ENCODE data around the gene STAB2.

STAB2 gene

DNA sequence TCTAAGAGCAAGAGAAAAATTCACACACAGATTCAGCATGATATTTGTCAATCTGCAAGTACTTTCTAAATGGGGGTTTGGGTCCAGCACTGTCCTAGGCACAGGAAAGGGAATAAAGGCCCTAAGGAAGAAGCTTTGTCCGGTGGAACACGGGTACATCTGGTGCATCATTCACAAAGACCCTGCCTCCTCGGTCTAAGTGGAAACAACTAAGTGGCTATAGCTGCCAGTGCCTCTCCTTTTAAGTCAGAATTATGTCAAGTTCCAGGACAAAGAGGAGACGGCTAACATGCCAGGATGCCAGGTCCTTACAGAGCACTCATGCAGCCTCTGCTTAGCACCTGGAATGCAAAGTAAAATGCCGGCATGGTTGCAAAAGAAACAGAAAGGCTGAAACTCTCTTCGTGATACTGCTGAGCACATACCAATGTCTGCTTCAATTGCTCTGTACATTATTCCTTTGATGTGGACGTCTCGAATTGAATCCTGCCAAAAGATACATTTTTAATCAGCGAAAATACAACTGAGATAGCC is 206.5 kb downstream of the STAB2 start:
- TF ChIP-seq CTCF (IDR thresholded peaks at IDR 0.05): no peak
- Mint-ChIP-seq H3K4me1 (peaks cover 12% of the 10 kb centered on the region), H3K27ac (no peak overlapping the region), H3K9me3 (no peaks in the 10 kb centered on the region), H3K4me3 (no peak overlapping the region), H3K27me3 (ENCODE audit: low read depth, poor library complexity) (no peaks in the 10 kb centered on the region), H3K36me3 (ENCODE audit: low read depth) (peaks cover 40% of the 10 kb centered on the region)
- DNase-seq: no peak

GRCh38 chr12:103794309-103795213 is 207.5 kb downstream of the STAB2 start:
- H3K36me3 Mint-ChIP-seq (ENCODE audit: low read depth): peaks cover 45% of the 10 kb centered on the region
- no peak overlapping the region for H3K4me3 Mint-ChIP-seq
- no peaks in the 10 kb centered on the region for H3K9me3 Mint-ChIP-seq
- H3K27ac Mint-ChIP-seq: no peak overlapping the region
- no peaks in the 10 kb centered on the region for H3K27me3 Mint-ChIP-seq (ENCODE audit: low read depth, poor library complexity)
- peaks cover 12% of the 10 kb centered on the region for H3K4me1 Mint-ChIP-seq
- no peak for TF ChIP-seq CTCF (IDR thresholded peaks at IDR 0.05)
- no peak for DNase-seq

DNA sequence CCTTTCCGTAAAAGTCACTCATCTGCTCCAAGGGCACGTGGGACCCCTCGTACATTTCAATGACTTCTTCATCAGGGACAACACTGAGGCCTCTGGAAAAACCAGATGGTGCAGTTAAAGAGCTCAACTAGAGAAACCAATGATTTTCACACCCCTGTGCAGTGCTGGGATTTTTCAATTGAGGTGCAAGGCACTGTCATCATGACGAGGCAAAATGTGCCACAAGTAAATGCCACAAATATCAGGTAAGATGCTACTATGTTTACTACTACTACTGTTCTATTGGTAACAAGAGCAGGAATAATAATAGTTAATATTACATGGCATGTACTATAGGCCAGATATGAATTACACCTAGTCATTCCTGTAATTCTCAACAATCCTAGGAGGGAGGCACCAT is 211.5 kb downstream of the STAB2 start:
- Mint-ChIP-seq H3K27ac (peak overlapping the region; percentile 17), H3K9me3 (no peaks in the 10 kb centered on the region), H3K36me3 (ENCODE audit: low read depth) (peaks cover 50% of the 10 kb centered on the region), H3K4me3 (no peak overlapping the region), H3K27me3 (ENCODE audit: low read depth, poor library complexity) (no peaks in the 10 kb centered on the region), H3K4me1 (peaks cover 12% of the 10 kb centered on the region)
- DNase-seq: no peak
- TF ChIP-seq CTCF (IDR thresholded peaks at IDR 0.05): no peak

DNA sequence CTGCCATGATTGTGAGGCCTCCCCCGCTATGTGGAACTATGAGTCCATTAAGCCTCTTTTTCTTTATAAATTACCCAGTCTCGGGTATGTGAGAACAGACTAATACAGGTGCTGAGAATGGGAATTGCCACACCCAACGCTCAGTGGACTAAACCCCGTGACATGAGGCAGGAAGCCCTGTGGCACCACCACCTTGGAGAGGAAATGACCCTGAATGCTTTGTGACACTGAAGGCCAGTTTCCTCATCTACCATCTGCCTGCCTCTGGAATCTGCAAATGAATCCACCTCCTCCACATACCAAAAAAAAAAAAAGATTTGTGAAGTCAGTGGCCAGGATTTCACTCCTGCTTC is 212.4 kb downstream of the STAB2 start:
- Mint-ChIP-seq H3K27ac (peak overlapping the region; percentile 77), H3K4me3 (no peak overlapping the region), H3K9me3 (no peaks in the 10 kb centered on the region), H3K36me3 (ENCODE audit: low read depth) (peaks cover 54% of the 10 kb centered on the region), H3K27me3 (ENCODE audit: low read depth, poor library complexity) (no peaks in the 10 kb centered on the region), H3K4me1 (peaks cover 12% of the 10 kb centered on the region)
- TF ChIP-seq CTCF (IDR thresholded peaks at IDR 0.05): no peak
- DNase-seq: no peak

- DNase-seq: no peak
- no peak overlapping the region for H3K27ac Mint-ChIP-seq
- H3K9me3 Mint-ChIP-seq: no peaks in the 10 kb centered on the region
- no peaks in the 10 kb centered on the region for H3K27me3 Mint-ChIP-seq (ENCODE audit: low read depth, poor library complexity)
- H3K36me3 Mint-ChIP-seq (ENCODE audit: low read depth): peaks cover 54% of the 10 kb centered on the region
- TF ChIP-seq CTCF (IDR thresholded peaks at IDR 0.05): no peak
- no peak overlapping the region for H3K4me3 Mint-ChIP-seq
- peaks cover 17% of the 10 kb centered on the region for H3K4me1 Mint-ChIP-seq
Measured at GRCh38 chr12:103799857-103800771, 213.0 kb downstream of the STAB2 start.
